HepG2 (cell line): ENCODE data around the gene SHROOM1. TPM values are rescaled to one million over a fixed set of nuclear protein-coding genes. Genes with fewer than 3 reads are reported as not detected.
A peak's percentile ranks its signal among the peaks of the same experiment; 100 is the strongest.

Experiments
- AHDC1 ChIP-seq: sonication (generic); formaldehyde crosslinking; IDR thresholded peaks from 2 replicates; pipeline ENCODE4 v1.5.1; 2020; ENCODE audit warnings: mild to moderate bottlenecking, missing genetic modification reagents, borderline replicate concordance
- ARHGAP35 ChIP-seq: sonication (generic); formaldehyde crosslinking; IDR thresholded peaks from 2 replicates; pipeline ENCODE4 v1.9.0; 2022; ENCODE audit warnings: mild to moderate bottlenecking, inconsistent platforms, moderate library complexity, missing genetic modification reagents, borderline replicate concordance
- KDM3A ChIP-seq: IDR thresholded peaks from 2 replicates; pipeline ENCODE4 v1.6.1; 2018; ENCODE audit warnings: low read depth, missing compliant biosample characterization
- KMT2A ChIP-seq: sonication (generic); formaldehyde crosslinking; IDR thresholded peaks from 2 replicates; pipeline ENCODE4 v1.4.0; 2020; ENCODE audit warnings: missing genetic modification reagents
- MLXIP ChIP-seq: sonication (generic); formaldehyde crosslinking; IDR thresholded peaks from 2 replicates; pipeline ENCODE4 v1.9.0; 2021; ENCODE audit warnings: missing genetic modification reagents, borderline replicate concordance
- SNAI1 ChIP-seq: sonication (generic); formaldehyde crosslinking; IDR thresholded peaks from 2 replicates; pipeline ENCODE4 v1.5.0; 2020; ENCODE audit warnings: mild to moderate bottlenecking, missing genetic modification reagents, borderline replicate concordance
- ZBTB3 ChIP-seq: sonication (generic); formaldehyde crosslinking; IDR thresholded peaks from 2 replicates; pipeline ENCODE4 v1.4.0; 2020; ENCODE audit warnings: low read depth, mild to moderate bottlenecking, moderate library complexity, missing genetic modification reagents, borderline replicate concordance
- ZHX2 ChIP-seq, 2 experiments: sonication (generic) in 1 of 2; formaldehyde crosslinking in 1 of 2; IDR thresholded peaks; 2 replicates each; pipeline versions ENCODE4 v1.6.1 to v1.9.0; 2014 to 2022; ENCODE audit warnings: antibody characterized with exemption in 1 of 2, borderline replicate concordance in 1 of 2, inconsistent platforms in 1 of 2, low read depth in 1 of 2, missing genetic modification reagents in 1 of 2
- ZNF501 ChIP-seq: sonication (generic); formaldehyde crosslinking; IDR thresholded peaks from 2 replicates; pipeline ENCODE4 v1.5.1; 2020; ENCODE audit warnings: mild to moderate bottlenecking, moderate library complexity, missing genetic modification reagents
- ZNF770 ChIP-seq: sonication (generic); formaldehyde crosslinking; IDR thresholded peaks from 2 replicates; pipeline ENCODE4 v1.5.0; 2020; ENCODE audit warnings: mild to moderate bottlenecking, missing genetic modification reagents
- polyA plus RNA-seq, 8 experiments: library from polyadenylated mRNA; depleted of rRNA in 3 of 8; stranded (reverse) in 7 of 8; unstranded in 1 of 8; fragments of >200 nt; fragmentation: Illumina TruSeq in 4 of 8; extraction: Trizol in 4 of 8; gene quantifications; 2 replicates each; pipeline versions ENCODE4 v1.2.1 to v1.2.3, GENCODE V29; 2011 to 2016; ENCODE audit warnings: low read depth in 4 of 8, missing spikeins in 1 of 8, mixed read lengths in 1 of 8; ENCODE audit not compliant: insufficient read depth in 1 of 8
- total RNA-seq, 5 experiments: library from RNA; depleted of rRNA; stranded (reverse); fragments of >200 nt; fragmentation: Illumina TruSeq; extraction: Trizol; gene quantifications; 2 replicates each; pipeline ENCODE4 v1.2.3, GENCODE V29; 2016; ENCODE audit warnings: low read depth in 1 of 5

The SHROOM1 gene
- total and polyA plus RNA-seq, 2 of the 13 experiments (the other 11 are each of a cell fraction or from before 2014, with no cell fraction given): 18.2 to 25.7 TPM

GRCh38 chr5:132820162-132820754 lies 10.2 kb downstream of the SHROOM1 start (continued):
- no peak for TF ChIP-seq MLXIP (CRISPR knock-in tag)
- no peak for TF ChIP-seq ZNF770 (CRISPR knock-in tag)
- no peak for TF ChIP-seq ZHX2 (IDR thresholded peaks at IDR 0.05; ENCODE audit: low read depth)
- no peak for TF ChIP-seq ZHX2 (CRISPR knock-in tag; IDR thresholded peaks at IDR 0.05; ENCODE audit: borderline replicate concordance)
- TF ChIP-seq KMT2A: peak; percentile 23; the same call in 1 of the 2 replicates
- 0 out of 2 replicates have a peak, but pooled peaks have one; percentile 23 for TF ChIP-seq SNAI1 (CRISPR knock-in tag)
- TF ChIP-seq ZNF501 (CRISPR knock-in tag): peak; percentile 30; the same call in 1 of the 2 replicates
- no peak for TF ChIP-seq AHDC1 (CRISPR knock-in tag)
- no peak for TF ChIP-seq KDM3A (CRISPR knock-in tag)
- no peak for TF ChIP-seq ZBTB3 (CRISPR knock-in tag)
- TF ChIP-seq ARHGAP35 (CRISPR knock-in tag): 0 out of 2 replicates have a peak, but pooled peaks have one; percentile 21
